Sigmoid colon (tissue), 7 donors: ENCODE data around the gene TCERG1L. TPM values are rescaled to one million over a fixed set of nuclear protein-coding genes. Genes with fewer than 3 reads are reported as not detected.

ENCODE experiments used
- DNase-seq: peaks from one replicate; pipeline ENCODE4 v3.0.0-alpha.2; 2019
- H3K27ac ChIP-seq, 4 donors: fragments of 200-600 bp; sonication (generic); one replicate each; pipeline ENCODE4 v1.5.1; 2016 to 2019; ENCODE audit warnings: mild to moderate bottlenecking in 1 of 4
- H3K27me3 ChIP-seq, 3 donors: fragments of 200-600 bp; sonication (generic); one replicate each; pipeline ENCODE4 v1.5.1; 2019; ENCODE audit warnings: mild to moderate bottlenecking in 1 of 3
- H3K36me3 ChIP-seq, 4 donors: fragments of 200-600 bp; sonication (generic); one replicate each; pipeline ENCODE4 v1.5.1; 2016 to 2019
- H3K4me1 ChIP-seq, 4 donors: fragments of 200-600 bp; sonication (generic); one replicate each; pipeline ENCODE4 v1.5.1; 2017 to 2019
- H3K4me3 ChIP-seq, 4 donors: fragments of 200-600 bp; sonication (generic); one replicate each; pipeline ENCODE4 v1.5.1; 2017 to 2019; ENCODE audit warnings: mild to moderate bottlenecking in 2 of 4, moderate library complexity in 1 of 4
- H3K9me3 ChIP-seq, 4 donors: fragments of 200-600 bp in 3 of 4; sonication (generic) in 3 of 4; one replicate each; pipeline versions ENCODE4 v1.5.1 to v1.6.1; 2013 to 2019
- CTCF ChIP-seq, 4 experiments: fragments of 450-650 bp in 3 of 4; fragments of 200-600 bp in 1 of 4; IDR thresholded peaks; one replicate each; pipeline ENCODE4 v1.5.1; 2016 to 2019; ENCODE audit warnings: antibody characterized with exemption in 4 of 4, mild to moderate bottlenecking in 3 of 4, moderate library complexity in 2 of 4
- EP300 ChIP-seq, 4 donors: sonication (generic); formaldehyde crosslinking; IDR thresholded peaks; one replicate each; pipeline ENCODE4 v1.6.1; 2017; ENCODE audit warnings: antibody characterized with exemption in 4 of 4
- POLR2A ChIP-seq, 2 donors: fragments of 450-650 bp; IDR thresholded peaks; one replicate each; pipeline ENCODE4 v1.6.1; 2016; ENCODE audit warnings: antibody characterized with exemption in 2 of 2, mild to moderate bottlenecking in 2 of 2, moderate library complexity in 2 of 2
- POLR2AphosphoS5 ChIP-seq, 4 donors: sonication (generic); formaldehyde crosslinking; IDR thresholded peaks; one replicate each; pipeline ENCODE4 v1.6.1; 2017; ENCODE audit warnings: antibody characterized with exemption in 4 of 4
- WGBS, 2 donors: extraction: QIAGEN DNeasy Blood & Tissue Kit; methylation state at CpG; one replicate each; pipeline ENCODE4 v1.1.7; 2013; 5-methylcytosine and 5-hydroxymethylcytosine counted together
- intact Hi-C: fragments of 100-400 bp; cut with DNase I; formaldehyde crosslinking; loops from one replicate; pipeline ENCODE4 v1.15.1; 2023
- polyA plus RNA-seq, 3 donors: library from polyadenylated mRNA; stranded (reverse); fragments of 200-250 nt; gene quantifications; one replicate each; pipeline ENCODE4 v1.2.3, GENCODE V29; 2013
- total RNA-seq, 4 donors: library from RNA; depleted of rRNA; stranded (reverse); fragments of >200 nt; gene quantifications; one replicate each; pipeline ENCODE4 v1.1.0, GENCODE V29; 2016
- donor health status: healthy with polysubstance abuse.
- donor health status: Bipolar disorder and iron deficiency.
- donor health status: healthy.

Gene TCERG1L
- total and polyA plus RNA-seq, 7 donors = under 0.01 to 0.55 (median 0.10) TPM; not detected in 4

DNA sequence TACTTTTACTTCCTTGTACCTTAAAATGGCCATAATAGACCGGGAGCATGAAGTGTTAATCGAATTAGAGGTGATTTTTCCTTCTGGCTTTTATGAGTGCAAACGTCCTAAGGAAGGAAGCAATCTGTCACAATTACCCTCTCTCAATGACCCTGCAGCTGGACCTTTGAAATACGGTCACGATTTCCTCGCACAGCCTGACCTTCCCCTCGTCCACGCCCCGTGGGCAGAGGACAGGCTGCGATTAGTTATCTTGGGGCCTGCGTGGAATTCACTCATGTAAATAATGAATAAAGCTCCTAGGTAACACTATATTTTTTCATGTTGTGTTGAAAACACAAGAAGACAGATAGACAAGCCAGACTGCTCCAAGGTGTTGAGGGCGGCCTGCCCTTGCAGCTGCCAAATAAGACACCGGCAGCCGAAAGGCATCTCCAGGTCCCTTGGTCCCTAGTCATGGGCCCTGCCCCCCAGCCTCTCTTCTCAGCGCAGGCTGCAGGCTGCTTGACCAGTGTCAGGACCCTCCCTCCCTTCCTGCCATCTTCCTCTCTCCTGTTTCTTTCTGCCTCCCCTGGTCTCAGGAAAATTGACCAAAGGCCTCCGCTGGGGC is 199.9 kb downstream of the TCERG1L start:
- intact Hi-C loops = no loop called here
- 37 to 41% methylated on average over 16 of the region's 16 CpGs for whole genome bisulfite sequencing, 2 donors
- TF ChIP-seq EP300 (IDR thresholded peaks at IDR 0.05) = no peak
- H3K4me1 ChIP-seq = no peaks in the 10 kb centered on the region
- no peaks in the 10 kb centered on the region for H3K9me3 ChIP-seq
- no peak overlapping the region for H3K4me3 ChIP-seq
- peaks cover 0 to 3% (median 0%) of the 10 kb centered on the region in 3 donors for H3K27me3 ChIP-seq
- no peak overlapping the region for H3K27ac ChIP-seq
- DNase-seq = no peak
- no peaks in the 10 kb centered on the region for H3K36me3 ChIP-seq

GRCh38 chr10:131111007-131111406 is 200.5 kb downstream of the TCERG1L start:
- H3K4me1 ChIP-seq = no peaks in the 10 kb centered on the region
- H3K27me3 ChIP-seq = peaks cover 0 to 3% (median 0%) of the 10 kb centered on the region in 3 donors
- H3K36me3 ChIP-seq = no peaks in the 10 kb centered on the region
- H3K4me3 ChIP-seq = no peak overlapping the region
- 79 to 81% methylated on average over 13 of the region's 13 CpGs for WGBS, 2 donors
- H3K27ac ChIP-seq = no peak overlapping the region
- DNase-seq = no peak
- TF ChIP-seq EP300 (IDR thresholded peaks at IDR 0.05) (no peak), POLR2AphosphoS5 (IDR thresholded peaks at IDR 0.05) (no peak), CTCF (IDR thresholded peaks at IDR 0.05) (no peak), POLR2A (IDR thresholded peaks at IDR 0.05) (no peak)
- intact Hi-C loops = no loop called here
- no peaks in the 10 kb centered on the region for H3K9me3 ChIP-seq

- no peaks in the 10 kb centered on the region for H3K9me3 ChIP-seq
- H3K4me3 ChIP-seq = no peak overlapping the region
- TF ChIP-seq EP300 (IDR thresholded peaks at IDR 0.05) (no peak), CTCF (IDR thresholded peaks at IDR 0.05) (no peak), POLR2A (IDR thresholded peaks at IDR 0.05) (no peak), POLR2AphosphoS5 (IDR thresholded peaks at IDR 0.05) (no peak)
- peaks cover 0 to 3% (median 0%) of the 10 kb centered on the region in 3 donors for H3K27me3 ChIP-seq
- no peak overlapping the region for H3K27ac ChIP-seq
- 82 to 88% methylated on average over 11 of the region's 11 CpGs for WGBS, 2 donors
- no peaks in the 10 kb centered on the region for H3K36me3 ChIP-seq
- DNase-seq = no peak
- intact Hi-C loops = no loop called here
- H3K4me1 ChIP-seq = no peaks in the 10 kb centered on the region
Measured at GRCh38 chr10:131110241-131110783, 201.2 kb downstream of the TCERG1L start.

DNA sequence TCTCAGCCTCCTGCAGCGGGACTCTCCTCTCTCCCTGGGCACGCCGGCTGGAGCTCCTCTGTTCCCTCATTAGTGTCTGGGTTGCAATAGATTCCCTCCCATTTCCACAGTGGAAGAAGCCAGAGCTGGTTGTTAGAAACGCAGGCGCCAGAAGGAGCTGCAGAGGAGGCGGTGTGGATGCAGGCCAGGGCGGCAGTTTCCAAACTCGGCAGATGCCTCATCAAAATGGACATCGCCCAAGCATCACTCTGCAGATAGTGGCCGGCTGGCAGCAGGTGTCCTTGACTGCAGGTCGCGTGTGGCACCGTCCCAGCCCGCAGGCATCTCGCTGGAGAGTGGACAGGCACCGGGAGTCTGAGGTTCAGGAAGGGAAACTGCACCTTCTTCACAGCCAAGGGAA is 201.8 kb downstream of the TCERG1L start:
- H3K27ac ChIP-seq = no peak overlapping the region
- 87 to 91% methylated on average over 16 of the region's 16 CpGs for WGBS, 2 donors
- H3K36me3 ChIP-seq = no peaks in the 10 kb centered on the region
- H3K4me1 ChIP-seq = no peaks in the 10 kb centered on the region
- DNase-seq = no peak
- intact Hi-C loops = no loop called here
- no peak overlapping the region for H3K4me3 ChIP-seq
- no peaks in the 10 kb centered on the region for H3K9me3 ChIP-seq
- peaks cover 0 to 3% (median 0%) of the 10 kb centered on the region in 3 donors for H3K27me3 ChIP-seq
- TF ChIP-seq CTCF (IDR thresholded peaks at IDR 0.05) (no peak), POLR2AphosphoS5 (IDR thresholded peaks at IDR 0.05) (no peak), POLR2A (IDR thresholded peaks at IDR 0.05) (no peak), EP300 (IDR thresholded peaks at IDR 0.05) (no peak)

DNA sequence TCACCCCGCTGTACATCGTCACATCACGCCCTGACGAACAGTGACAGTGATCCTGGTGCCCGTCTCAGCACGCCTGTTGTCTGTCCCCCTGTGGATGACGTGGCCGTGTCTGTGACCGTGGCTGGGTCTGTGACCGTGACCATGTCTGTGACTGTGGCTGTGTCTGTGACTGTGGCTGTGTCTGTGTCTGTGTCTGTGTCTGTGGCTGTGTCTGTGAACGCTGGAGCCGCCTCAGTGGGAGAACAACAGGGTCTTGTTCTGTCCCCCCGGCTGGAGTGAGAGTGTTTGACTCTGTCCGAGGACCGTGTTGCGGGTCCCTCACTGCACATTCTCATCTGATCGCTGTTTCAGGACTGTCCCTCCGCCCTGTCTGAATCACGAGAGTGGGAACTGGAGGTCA is 202.2 kb downstream of the TCERG1L start:
- TF ChIP-seq POLR2A (IDR thresholded peaks at IDR 0.05) = no peak
- H3K4me3 ChIP-seq = no peak overlapping the region
- intact Hi-C loops = no loop called here
- H3K9me3 ChIP-seq = no peaks in the 10 kb centered on the region
- no peak overlapping the region for H3K27ac ChIP-seq
- H3K27me3 ChIP-seq = peaks cover 0 to 3% (median 0%) of the 10 kb centered on the region in 3 donors
- H3K36me3 ChIP-seq = no peaks in the 10 kb centered on the region
- DNase-seq = no peak
- no peaks in the 10 kb centered on the region for H3K4me1 ChIP-seq
- 90 to 91% methylated on average over 19 of the region's 19 CpGs for WGBS, 2 donors

- 89 to 91% methylated on average over 9 of the region's 9 CpGs for whole genome bisulfite sequencing, 2 donors
- intact Hi-C loops = no loop called here
- TF ChIP-seq EP300 (IDR thresholded peaks at IDR 0.05) = no peak
- no peak for TF ChIP-seq POLR2A (IDR thresholded peaks at IDR 0.05)
- no peak for TF ChIP-seq CTCF (IDR thresholded peaks at IDR 0.05)
- TF ChIP-seq POLR2AphosphoS5 (IDR thresholded peaks at IDR 0.05) = no peak
- Histone ChIP-seq H3K27me3 (peaks cover 0 to 3% (median 0%) of the 10 kb centered on the region in 3 donors), H3K9me3 (no peaks in the 10 kb centered on the region), H3K4me1 (no peaks in the 10 kb centered on the region), H3K4me3 (no peak overlapping the region), H3K27ac (no peak overlapping the region), H3K36me3 (no peaks in the 10 kb centered on the region)
- DNase-seq = no peak
Measured at GRCh38 chr10:131107970-131108369, 203.6 kb downstream of the TCERG1L start.
